ENCODE data around the gene SORBS1.

Gene SORBS1

GRCh38 chr10:95511314-95511713 lies 49.9 kb downstream of the SORBS1 start:
- no peak for DNase-seq

GRCh38 chr10:95509251-95509650 lies 51.9 kb downstream of the SORBS1 start:
- DNase-seq: no peak

GRCh38 chr10:95508730-95509129 lies 52.4 kb downstream of the SORBS1 start:
- no peak for DNase-seq

- no peak for DNase-seq
Measured at GRCh38 chr10:95506056-95506737, 55.0 kb downstream of the SORBS1 start.

GRCh38 chr10:95505641-95506040 lies 55.5 kb downstream of the SORBS1 start:
- no peak for DNase-seq

GRCh38 chr10:95505084-95505610 lies 56.0 kb downstream of the SORBS1 start:
- DNase-seq: no peak

GRCh38 chr10:95504246-95504691 lies 56.9 kb downstream of the SORBS1 start:
- DNase-seq: no peak

GRCh38 chr10:95503526-95503925 lies 57.6 kb downstream of the SORBS1 start:
- DNase-seq: no peak

- no peak for DNase-seq
Measured at GRCh38 chr10:95503001-95503400, 58.2 kb downstream of the SORBS1 start.

GRCh38 chr10:95502377-95502776 lies 58.8 kb downstream of the SORBS1 start:
- DNase-seq: no peak

- no peak for DNase-seq
Measured at GRCh38 chr10:95501203-95502094, 59.7 kb downstream of the SORBS1 start.

GRCh38 chr10:95500649-95501048 lies 60.5 kb downstream of the SORBS1 start:
- DNase-seq: no peak

GRCh38 chr10:95500097-95500496 lies 61.1 kb downstream of the SORBS1 start:
- DNase-seq: no peak

GRCh38 chr10:95499482-95499989 lies 61.6 kb downstream of the SORBS1 start:
- no peak for DNase-seq

- DNase-seq: no peak
Measured at GRCh38 chr10:95496951-95497350, 64.2 kb downstream of the SORBS1 start.

- DNase-seq: no peak
Measured at GRCh38 chr10:95496246-95496911, 64.8 kb downstream of the SORBS1 start.

- DNase-seq: no peak
Measured at GRCh38 chr10:95493862-95494261, 67.3 kb downstream of the SORBS1 start.

- DNase-seq: peak; percentile 6
Measured at GRCh38 chr10:95487994-95488393, 73.2 kb downstream of the SORBS1 start.

- DNase-seq: no peak
Measured at GRCh38 chr10:95485056-95485844, 75.9 kb downstream of the SORBS1 start.

- no peak for DNase-seq
Measured at GRCh38 chr10:95482501-95483233, 78.5 kb downstream of the SORBS1 start.

GRCh38 chr10:95480901-95481491 lies 80.2 kb downstream of the SORBS1 start:
- DNase-seq: no peak

Data from inflammatory macrophage treated with lipopolysaccharide for 4 hours (primary cell).